WTC11 (cell line): ENCODE results near the gene HLA-DOB. TPM values are rescaled to one million over a fixed set of nuclear protein-coding genes. Genes with fewer than 3 reads are reported as not detected.
A peak's percentile ranks its signal among the peaks of the same experiment; 100 is the strongest.

Experiments
- ATAC-seq: fragments of 200-7000 bp; cut with Tn5 transposase; 2 replicates; pipeline ENCODE4 v1.10.0; 2021; ENCODE audit warnings: mild to moderate bottlenecking, moderate library complexity
- CTCF ChIA-PET: fragments of 300-600 bp; sonication (Branson Sonifier 250); formaldehyde crosslinking; loops from one replicate; lab custom pipeline; 2021; ENCODE audit warnings: antibody characterized with exemption; lab: Charles Lee
- POLR2A ChIA-PET: fragments of 350-600 bp; sonication (Branson Sonifier 250); formaldehyde crosslinking; loops from one replicate; lab custom pipeline; 2021; ENCODE audit warnings: antibody characterized with exemption; lab: Charles Lee
- DNase-seq: peaks from one replicate; pipeline ENCODE4 v3.0.0; 2021; ENCODE audit warnings: low spot score
- H3K27ac Mint-ChIP-seq: 2 replicates; pipeline ENCODE4 v1.8.0; 2021; ENCODE audit warnings: mixed read lengths
- H3K27me3 Mint-ChIP-seq: 2 replicates; pipeline ENCODE4 v1.8.0; 2021; ENCODE audit warnings: low read depth, mild to moderate bottlenecking, moderate library complexity, mixed read lengths
- H3K36me3 Mint-ChIP-seq: 2 replicates; pipeline ENCODE4 v1.8.0; 2021; ENCODE audit warnings: mixed read lengths
- H3K4me1 Mint-ChIP-seq: 2 replicates; pipeline ENCODE4 v1.8.0; 2022; ENCODE audit warnings: mixed read lengths
- H3K4me3 Mint-ChIP-seq: 2 replicates; pipeline ENCODE4 v1.8.0; 2021; ENCODE audit warnings: mild to moderate bottlenecking, moderate library complexity, mixed read lengths
- H3K9me3 Mint-ChIP-seq: 2 replicates; pipeline ENCODE4 v1.8.0; 2021; ENCODE audit warnings: mixed read lengths
- CBFB ChIP-seq: sonication (generic); formaldehyde crosslinking; IDR thresholded peaks from 2 replicates; pipeline ENCODE4 v1.8.1; 2022; ENCODE audit warnings: mild to moderate bottlenecking, low read depth, missing genetic modification reagents
- ESRRA ChIP-seq: sonication (generic); formaldehyde crosslinking; IDR thresholded peaks from 2 replicates; pipeline ENCODE4 v1.8.1; 2022; ENCODE audit warnings: mild to moderate bottlenecking, missing genetic modification reagents, borderline replicate concordance
- HMGA2 ChIP-seq: fragments of 250-450 bp; sonication (Bioruptor Pico); IDR thresholded peaks from 2 replicates; pipeline ENCODE4 v1.4.0; 2021; ENCODE audit warnings: mild to moderate bottlenecking, moderate library complexity
- NFYB ChIP-seq: sonication (generic); formaldehyde crosslinking; conservative IDR thresholded peaks from 2 replicates; pipeline ENCODE4 v1.8.0; 2022; ENCODE audit warnings: low read depth, missing genetic modification reagents
- NR1H2 ChIP-seq: sonication (generic); formaldehyde crosslinking; IDR thresholded peaks from 2 replicates; pipeline ENCODE4 v1.9.0; 2021; ENCODE audit warnings: mild to moderate bottlenecking, moderate library complexity, missing genetic modification reagents
- RORB ChIP-seq: fragments of 250-450 bp; sonication (Bioruptor Pico); IDR thresholded peaks from 2 replicates; pipeline ENCODE4 v1.9.0; 2021; ENCODE audit warnings: mild to moderate bottlenecking
- SP1 ChIP-seq: sonication (generic); formaldehyde crosslinking; conservative IDR thresholded peaks from 2 replicates; pipeline ENCODE4 v1.8.1; 2022; ENCODE audit warnings: missing genetic modification reagents
- TCF7 ChIP-seq: sonication (generic); formaldehyde crosslinking; IDR thresholded peaks from 2 replicates; pipeline ENCODE4 v1.8.0; 2022; ENCODE audit warnings: mild to moderate bottlenecking, low read depth, missing genetic modification reagents, moderate library complexity
- ZNF423 ChIP-seq: fragments of 250-450 bp; sonication (Bioruptor Pico); IDR thresholded peaks from 2 replicates; pipeline ENCODE4 v2.1.2; 2022; ENCODE audit warnings: mild to moderate bottlenecking, moderate library complexity
- total RNA-seq: library from RNA; stranded (reverse); gene quantifications from 3 replicates; pipeline ENCODE4 v1.2.3, GENCODE V29; 2021
- TF ChIP-seq, protein P1 (sequence below): fragments of 200-600 bp; IDR thresholded peaks from 2 replicates; pipeline ENCODE4 v1.8.0; 2022; ENCODE audit warnings: antibody characterized with exemption
- TF ChIP-seq, protein P2 (sequence below): sonication (generic); formaldehyde crosslinking; IDR thresholded peaks from 2 replicates; pipeline ENCODE4 v1.8.1; 2022; ENCODE audit warnings: low read depth, missing genetic modification reagents, borderline replicate concordance
- TF ChIP-seq, protein P3 (sequence below): sonication (generic); formaldehyde crosslinking; IDR thresholded peaks from 2 replicates; pipeline ENCODE4 v1.8.0; 2022; ENCODE audit warnings: mild to moderate bottlenecking, missing genetic modification reagents
- TF ChIP-seq, protein P4 (sequence below): sonication (generic); formaldehyde crosslinking; conservative IDR thresholded peaks from 2 replicates; pipeline ENCODE4 v1.8.1; 2022; ENCODE audit warnings: mild to moderate bottlenecking, missing genetic modification reagents
- TF ChIP-seq, protein P5 (sequence below): sonication (generic); formaldehyde crosslinking; IDR thresholded peaks from 2 replicates; pipeline ENCODE4 v1.8.1; 2023; ENCODE audit warnings: mild to moderate bottlenecking, missing genetic modification reagents
- TF ChIP-seq, protein P6 (sequence below): sonication (generic); formaldehyde crosslinking; IDR thresholded peaks from 2 replicates; pipeline ENCODE4 v1.8.0; 2022; ENCODE audit warnings: mild to moderate bottlenecking, missing genetic modification reagents
- TF ChIP-seq, protein P7 (sequence below): sonication (generic); formaldehyde crosslinking; IDR thresholded peaks from 2 replicates; pipeline ENCODE4 v1.8.0; 2023; ENCODE audit warnings: missing genetic modification reagents

Gene HLA-DOB
- total RNA-seq, 1 experiment from 2014 or later: 0.15 TPM

DNA sequence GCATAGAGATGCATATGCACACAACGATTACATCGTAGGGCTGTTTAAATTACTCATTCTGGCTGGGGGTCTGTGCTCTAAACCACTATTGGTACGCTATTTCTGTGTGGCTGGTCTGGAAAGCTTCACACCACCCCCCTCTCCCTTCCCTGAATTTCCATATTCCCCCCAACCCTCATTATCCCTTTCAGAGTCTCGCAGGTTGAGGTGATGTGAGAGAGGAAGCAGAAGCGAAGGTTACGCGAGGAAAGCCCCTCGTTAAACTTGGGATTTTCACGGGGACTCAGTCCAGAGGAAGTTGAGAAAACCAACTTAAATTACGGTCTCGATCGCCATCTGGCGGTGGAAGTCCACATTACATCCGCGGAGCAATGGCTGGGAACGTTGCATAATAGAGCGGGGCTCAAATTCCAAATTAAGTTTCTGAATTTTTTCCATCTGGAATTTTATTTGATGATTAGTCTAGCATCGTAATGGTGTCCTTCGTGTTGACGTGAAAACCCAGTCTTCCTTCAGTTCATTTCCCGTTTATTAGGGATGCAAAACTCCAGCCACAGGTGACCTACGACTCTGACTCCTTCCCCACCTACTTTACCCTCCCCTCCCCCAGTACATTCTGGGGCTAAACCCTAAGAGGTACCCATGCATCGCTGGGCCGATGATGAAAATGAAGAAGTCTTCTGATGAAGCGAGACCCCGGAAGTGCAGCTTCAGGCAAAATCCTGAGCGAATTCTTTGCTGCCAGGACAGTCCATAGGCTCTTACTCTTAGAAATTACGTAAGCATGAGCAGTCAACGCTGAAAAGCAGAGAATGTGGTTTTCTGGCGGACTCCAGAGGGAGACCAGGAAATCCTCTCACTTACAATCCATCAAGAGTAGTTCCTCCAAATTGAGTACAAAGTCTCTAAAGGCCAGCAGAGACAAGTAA is 19.7 kb downstream of the HLA-DOB start:
- TF ChIP-seq, protein P1, sequence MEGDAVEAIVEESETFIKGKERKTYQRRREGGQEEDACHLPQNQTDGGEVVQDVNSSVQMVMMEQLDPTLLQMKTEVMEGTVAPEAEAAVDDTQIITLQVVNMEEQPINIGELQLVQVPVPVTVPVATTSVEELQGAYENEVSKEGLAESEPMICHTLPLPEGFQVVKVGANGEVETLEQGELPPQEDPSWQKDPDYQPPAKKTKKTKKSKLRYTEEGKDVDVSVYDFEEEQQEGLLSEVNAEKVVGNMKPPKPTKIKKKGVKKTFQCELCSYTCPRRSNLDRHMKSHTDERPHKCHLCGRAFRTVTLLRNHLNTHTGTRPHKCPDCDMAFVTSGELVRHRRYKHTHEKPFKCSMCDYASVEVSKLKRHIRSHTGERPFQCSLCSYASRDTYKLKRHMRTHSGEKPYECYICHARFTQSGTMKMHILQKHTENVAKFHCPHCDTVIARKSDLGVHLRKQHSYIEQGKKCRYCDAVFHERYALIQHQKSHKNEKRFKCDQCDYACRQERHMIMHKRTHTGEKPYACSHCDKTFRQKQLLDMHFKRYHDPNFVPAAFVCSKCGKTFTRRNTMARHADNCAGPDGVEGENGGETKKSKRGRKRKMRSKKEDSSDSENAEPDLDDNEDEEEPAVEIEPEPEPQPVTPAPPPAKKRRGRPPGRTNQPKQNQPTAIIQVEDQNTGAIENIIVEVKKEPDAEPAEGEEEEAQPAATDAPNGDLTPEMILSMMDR: peak; percentile 84
- TF ChIP-seq, protein P2, sequence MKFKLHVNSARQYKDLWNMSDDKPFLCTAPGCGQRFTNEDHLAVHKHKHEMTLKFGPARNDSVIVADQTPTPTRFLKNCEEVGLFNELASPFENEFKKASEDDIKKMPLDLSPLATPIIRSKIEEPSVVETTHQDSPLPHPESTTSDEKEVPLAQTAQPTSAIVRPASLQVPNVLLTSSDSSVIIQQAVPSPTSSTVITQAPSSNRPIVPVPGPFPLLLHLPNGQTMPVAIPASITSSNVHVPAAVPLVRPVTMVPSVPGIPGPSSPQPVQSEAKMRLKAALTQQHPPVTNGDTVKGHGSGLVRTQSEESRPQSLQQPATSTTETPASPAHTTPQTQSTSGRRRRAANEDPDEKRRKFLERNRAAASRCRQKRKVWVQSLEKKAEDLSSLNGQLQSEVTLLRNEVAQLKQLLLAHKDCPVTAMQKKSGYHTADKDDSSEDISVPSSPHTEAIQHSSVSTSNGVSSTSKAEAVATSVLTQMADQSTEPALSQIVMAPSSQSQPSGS (CRISPR knock-in tag): no peak
- Mint-ChIP-seq H3K4me1 (peaks cover 10% of the 10 kb centered on the region), H3K9me3 (peaks cover 11% of the 10 kb centered on the region), H3K27ac (no peak overlapping the region), H3K4me3 (peak overlapping the region; percentile 62), H3K36me3 (peaks cover 6% of the 10 kb centered on the region), H3K27me3 (peaks cover 48% of the 10 kb centered on the region)
- CTCF ChIA-PET: interaction anchor here (1.0 to 1.7 kb wide), 3 partner anchors 11 to 71 kb away, joined by 3 to 6 read pairs (median 4); partner anchors contain the start of gene TAP2
- peak; percentile 87 for DNase-seq
- POLR2A ChIA-PET: no interaction called here
- peak; percentile 75 for ATAC-seq

DNA sequence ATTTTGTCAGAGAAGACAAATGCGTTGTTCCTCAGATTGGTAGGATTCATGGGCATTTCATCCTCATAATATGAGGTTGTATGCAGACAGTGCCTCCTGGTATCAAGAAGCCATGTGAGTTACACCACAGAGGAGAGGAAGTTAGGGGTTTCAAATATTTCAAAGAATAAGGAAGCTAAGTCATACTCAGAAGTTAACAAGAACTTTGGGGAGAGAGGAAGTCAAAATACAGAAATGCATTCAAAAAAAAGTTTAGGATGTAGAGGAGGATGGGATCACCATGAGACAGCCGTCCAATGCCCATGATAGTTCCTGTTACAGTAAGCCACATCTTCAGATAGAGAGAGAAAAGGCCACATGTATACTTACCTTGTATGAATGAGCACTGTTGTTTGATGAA is 22.3 kb downstream of the HLA-DOB start:
- no peak for ATAC-seq
- TF ChIP-seq NFYB (CRISPR knock-in tag) (no peak), ZNF423 (CRISPR knock-in tag) (no peak), NR1H2 (no peak), RORB (no peak), TCF7 (CRISPR knock-in tag) (no peak), HMGA2 (CRISPR knock-in tag) (no peak), SP1 (no peak)
- TF ChIP-seq, protein P3, sequence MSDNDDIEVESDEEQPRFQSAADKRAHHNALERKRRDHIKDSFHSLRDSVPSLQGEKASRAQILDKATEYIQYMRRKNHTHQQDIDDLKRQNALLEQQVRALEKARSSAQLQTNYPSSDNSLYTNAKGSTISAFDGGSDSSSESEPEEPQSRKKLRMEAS (CRISPR knock-in tag): no peak
- TF ChIP-seq, protein P4, sequence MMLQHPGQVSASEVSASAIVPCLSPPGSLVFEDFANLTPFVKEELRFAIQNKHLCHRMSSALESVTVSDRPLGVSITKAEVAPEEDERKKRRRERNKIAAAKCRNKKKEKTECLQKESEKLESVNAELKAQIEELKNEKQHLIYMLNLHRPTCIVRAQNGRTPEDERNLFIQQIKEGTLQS (CRISPR knock-in tag): no peak
- TF ChIP-seq, protein P5, sequence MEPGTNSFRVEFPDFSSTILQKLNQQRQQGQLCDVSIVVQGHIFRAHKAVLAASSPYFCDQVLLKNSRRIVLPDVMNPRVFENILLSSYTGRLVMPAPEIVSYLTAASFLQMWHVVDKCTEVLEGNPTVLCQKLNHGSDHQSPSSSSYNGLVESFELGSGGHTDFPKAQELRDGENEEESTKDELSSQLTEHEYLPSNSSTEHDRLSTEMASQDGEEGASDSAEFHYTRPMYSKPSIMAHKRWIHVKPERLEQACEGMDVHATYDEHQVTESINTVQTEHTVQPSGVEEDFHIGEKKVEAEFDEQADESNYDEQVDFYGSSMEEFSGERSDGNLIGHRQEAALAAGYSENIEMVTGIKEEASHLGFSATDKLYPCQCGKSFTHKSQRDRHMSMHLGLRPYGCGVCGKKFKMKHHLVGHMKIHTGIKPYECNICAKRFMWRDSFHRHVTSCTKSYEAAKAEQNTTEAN (CRISPR knock-in tag): no peak
- TF ChIP-seq, all 79 proteins: peak for 0
- Mint-ChIP-seq H3K4me1 (peaks cover 10% of the 10 kb centered on the region), H3K9me3 (peaks cover 11% of the 10 kb centered on the region), H3K27ac (no peak overlapping the region), H3K27me3 (peaks cover 33% of the 10 kb centered on the region), H3K4me3 (no peak overlapping the region), H3K36me3 (peaks cover 6% of the 10 kb centered on the region)
- ChIA-PET POLR2A (no interaction called here), CTCF (interaction anchor here (1.4 to 2.6 kb wide), 2 partner anchors 9 to 91 kb away, joined by 3 to 9 read pairs; no protein-coding TSS in a partner anchor)
- no peak for DNase-seq

DNA sequence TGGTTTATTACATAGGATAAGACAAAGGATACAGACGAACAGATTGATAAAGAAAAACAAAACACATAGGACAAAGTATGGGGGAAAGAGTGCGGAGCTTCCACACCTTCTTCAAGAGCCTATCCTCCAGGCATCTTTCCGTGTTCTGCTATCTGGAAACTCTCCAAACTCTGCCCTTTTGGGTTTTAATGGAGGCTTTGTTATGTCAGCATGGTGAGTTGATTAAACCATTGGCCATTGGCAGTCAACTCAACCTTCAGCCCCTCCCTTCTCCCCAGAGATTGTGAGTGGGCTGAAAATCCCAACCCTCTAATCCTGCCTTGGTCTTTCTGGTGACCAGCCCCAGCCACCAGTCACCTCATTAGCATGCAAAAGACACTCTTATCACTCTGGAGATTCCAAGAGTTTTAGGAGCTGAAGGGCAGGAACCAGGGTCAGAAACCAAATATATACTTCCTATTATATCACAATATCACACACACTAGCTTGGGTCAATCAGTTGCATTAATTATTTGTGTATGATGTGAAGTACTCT is 23.8 kb downstream of the HLA-DOB start:
- peaks cover 10% of the 10 kb centered on the region for H3K4me1 Mint-ChIP-seq
- TF ChIP-seq, protein P6, sequence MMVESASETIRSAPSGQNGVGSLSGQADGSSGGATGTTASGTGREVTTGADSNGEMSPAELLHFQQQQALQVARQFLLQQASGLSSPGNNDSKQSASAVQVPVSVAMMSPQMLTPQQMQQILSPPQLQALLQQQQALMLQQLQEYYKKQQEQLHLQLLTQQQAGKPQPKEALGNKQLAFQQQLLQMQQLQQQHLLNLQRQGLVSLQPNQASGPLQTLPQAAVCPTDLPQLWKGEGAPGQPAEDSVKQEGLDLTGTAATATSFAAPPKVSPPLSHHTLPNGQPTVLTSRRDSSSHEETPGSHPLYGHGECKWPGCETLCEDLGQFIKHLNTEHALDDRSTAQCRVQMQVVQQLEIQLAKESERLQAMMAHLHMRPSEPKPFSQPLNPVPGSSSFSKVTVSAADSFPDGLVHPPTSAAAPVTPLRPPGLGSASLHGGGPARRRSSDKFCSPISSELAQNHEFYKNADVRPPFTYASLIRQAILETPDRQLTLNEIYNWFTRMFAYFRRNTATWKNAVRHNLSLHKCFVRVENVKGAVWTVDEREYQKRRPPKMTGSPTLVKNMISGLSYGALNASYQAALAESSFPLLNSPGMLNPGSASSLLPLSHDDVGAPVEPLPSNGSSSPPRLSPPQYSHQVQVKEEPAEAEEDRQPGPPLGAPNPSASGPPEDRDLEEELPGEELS: no peak
- TF ChIP-seq ESRRA (CRISPR knock-in tag) (no peak), ZNF423 (CRISPR knock-in tag) (no peak), CBFB (CRISPR knock-in tag) (no peak)
- TF ChIP-seq, protein P7, sequence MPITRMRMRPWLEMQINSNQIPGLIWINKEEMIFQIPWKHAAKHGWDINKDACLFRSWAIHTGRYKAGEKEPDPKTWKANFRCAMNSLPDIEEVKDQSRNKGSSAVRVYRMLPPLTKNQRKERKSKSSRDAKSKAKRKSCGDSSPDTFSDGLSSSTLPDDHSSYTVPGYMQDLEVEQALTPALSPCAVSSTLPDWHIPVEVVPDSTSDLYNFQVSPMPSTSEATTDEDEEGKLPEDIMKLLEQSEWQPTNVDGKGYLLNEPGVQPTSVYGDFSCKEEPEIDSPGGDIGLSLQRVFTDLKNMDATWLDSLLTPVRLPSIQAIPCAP (CRISPR knock-in tag): no peak
- H3K4me3 Mint-ChIP-seq: no peak overlapping the region
- H3K36me3 Mint-ChIP-seq: no peaks in the 10 kb centered on the region
- ChIA-PET POLR2A (no interaction called here), CTCF (interaction anchor here (1.1 to 1.5 kb wide), 5 partner anchors 45 to 380 kb away, joined by 3 to 6 read pairs (median 4); partner anchors contain the start of gene TAP2)
- H3K27me3 Mint-ChIP-seq: peaks cover 23% of the 10 kb centered on the region
- no peak for DNase-seq
- H3K9me3 Mint-ChIP-seq: no peaks in the 10 kb centered on the region
- no peak overlapping the region for H3K27ac Mint-ChIP-seq
- peak; percentile 66 for ATAC-seq
